Upper lobe of right lung (tissue), 1 donor: ENCODE results near the gene CMSS1. TPM values are rescaled to one million over a fixed set of nuclear protein-coding genes. Genes with fewer than 3 reads are reported as not detected.

ENCODE experiments used
- ATAC-seq: fragments of 200-7000 bp; cut with Tn5 transposase; one replicate; pipeline ENCODE4 v1.9.1; 2020; ENCODE audit warnings: mild to moderate bottlenecking, moderate library complexity
- DNase-seq: peaks from one replicate; pipeline ENCODE4 v3.0.0-alpha.2; 2020
- H3K27ac ChIP-seq: fragments of 200-600 bp; one replicate; pipeline ENCODE4 v1.8.0; 2022
- H3K27me3 ChIP-seq: fragments of 200-600 bp; one replicate; pipeline ENCODE4 v1.8.0; 2022; ENCODE audit warnings: mild to moderate bottlenecking
- H3K36me3 ChIP-seq: fragments of 200-600 bp; one replicate; pipeline ENCODE4 v1.8.0; 2022
- H3K4me1 ChIP-seq: fragments of 200-600 bp; one replicate; pipeline ENCODE4 v1.8.0; 2022
- H3K4me3 ChIP-seq: fragments of 200-600 bp; one replicate; pipeline ENCODE4 v1.8.0; 2022; ENCODE audit warnings: mild to moderate bottlenecking
- H3K9me3 ChIP-seq: fragments of 200-600 bp; one replicate; pipeline ENCODE4 v1.8.0; 2022
- CTCF ChIP-seq: fragments of 200-600 bp; IDR thresholded peaks from one replicate; pipeline ENCODE4 v1.8.0; 2022; ENCODE audit warnings: antibody characterized with exemption
- intact Hi-C: fragments of 100-400 bp; cut with DNase I; formaldehyde crosslinking; loops from one replicate; pipeline ENCODE4 v1.11.0; 2022
- total RNA-seq: library from RNA; stranded (reverse); fragmentation: NEBNext Ultra II Directional; extraction: Animal tissue kit (Norgen Biotek cat#: 25700); gene quantifications from one replicate; pipeline ENCODE4 v1.2.1, GENCODE V29; 2021
- donor health status: DM: no; HTN: yes; CAD: no; lungs with severe emphysema.

The CMSS1 gene
- total RNA-seq, 1 donor from 2014 or later: 20.6 TPM

- H3K4me3 ChIP-seq: no peak overlapping the region
- no peak for DNase-seq
- no peaks in the 10 kb centered on the region for H3K4me1 ChIP-seq
- TF ChIP-seq CTCF: no peak
- ATAC-seq: no peak
- no peak overlapping the region for H3K27ac ChIP-seq
- H3K9me3 ChIP-seq: no peaks in the 10 kb centered on the region
- H3K27me3 ChIP-seq: no peaks in the 10 kb centered on the region
- intact Hi-C loops: no loop called here
- no peaks in the 10 kb centered on the region for H3K36me3 ChIP-seq
Observed at GRCh38 chr3:99952306-99952705, 134.6 kb downstream of the CMSS1 start.

DNA sequence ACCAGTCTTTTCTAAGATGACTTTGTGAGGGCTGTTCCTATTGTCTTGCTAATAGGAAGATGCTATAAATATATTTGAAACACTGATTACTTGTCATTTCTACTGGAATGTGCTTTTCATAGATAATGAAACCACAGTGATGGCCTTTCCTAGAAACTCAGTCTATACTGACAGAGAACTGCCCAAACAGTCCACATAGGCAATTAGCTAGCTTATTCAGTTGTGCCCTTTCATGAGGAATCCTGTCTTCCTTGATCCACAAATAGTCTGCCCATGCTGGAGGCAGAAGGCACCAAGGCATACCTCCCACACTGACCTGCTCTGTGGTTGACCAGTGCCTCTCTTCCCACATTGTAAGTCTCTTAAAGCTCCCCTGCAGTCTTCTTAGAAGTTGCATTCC, 135.9 kb downstream of the CMSS1 start:
- no peak overlapping the region for H3K27ac ChIP-seq
- no peaks in the 10 kb centered on the region for H3K36me3 ChIP-seq
- no peak for TF ChIP-seq CTCF
- intact Hi-C loops: no loop called here
- H3K4me3 ChIP-seq: no peak overlapping the region
- ATAC-seq (no peak), DNase-seq (no peak)
- H3K27me3 ChIP-seq: no peaks in the 10 kb centered on the region
- H3K4me1 ChIP-seq: peaks cover 4% of the 10 kb centered on the region
- no peaks in the 10 kb centered on the region for H3K9me3 ChIP-seq

DNA sequence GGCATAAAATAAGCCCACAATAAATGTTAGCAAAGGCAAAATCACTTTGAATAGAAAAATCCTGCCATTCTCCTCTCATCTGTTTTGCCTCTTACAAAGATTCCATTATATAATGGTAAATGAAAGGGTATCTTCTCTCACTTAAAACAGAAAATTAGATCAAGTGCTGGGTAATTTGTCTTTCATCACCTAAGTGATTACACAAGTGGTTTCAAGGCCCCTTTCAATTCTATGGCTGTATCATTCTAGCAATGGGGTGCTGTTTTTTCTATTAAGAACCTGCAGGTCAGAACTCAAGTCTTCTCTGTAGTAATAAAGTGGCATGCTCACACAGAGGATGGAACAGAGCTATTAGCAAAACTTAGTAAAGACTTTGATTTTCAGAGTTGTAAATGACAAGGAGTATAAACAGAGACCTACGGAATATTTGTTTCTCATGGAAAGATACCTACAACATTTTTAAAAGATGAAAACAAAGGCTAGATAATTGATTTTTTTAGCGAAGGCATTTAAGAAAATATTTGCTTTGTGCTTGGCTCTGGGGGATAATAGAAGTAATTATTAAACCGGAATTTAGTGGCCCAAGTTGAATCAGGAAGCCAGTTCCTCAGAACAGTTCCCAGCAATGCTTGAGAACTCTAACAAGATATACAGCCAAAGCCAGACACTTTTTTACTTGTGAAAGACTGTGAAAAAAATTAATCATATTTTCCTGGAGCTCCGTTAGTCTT, 137.4 kb downstream of the CMSS1 start:
- H3K27me3 ChIP-seq: no peaks in the 10 kb centered on the region
- DNase-seq (no peak), ATAC-seq (no peak)
- H3K4me1 ChIP-seq: peaks cover 4% of the 10 kb centered on the region
- no peak overlapping the region for H3K27ac ChIP-seq
- H3K9me3 ChIP-seq: no peaks in the 10 kb centered on the region
- no peaks in the 10 kb centered on the region for H3K36me3 ChIP-seq
- TF ChIP-seq CTCF: no peak
- no peak overlapping the region for H3K4me3 ChIP-seq
- intact Hi-C loops: no loop called here

DNA sequence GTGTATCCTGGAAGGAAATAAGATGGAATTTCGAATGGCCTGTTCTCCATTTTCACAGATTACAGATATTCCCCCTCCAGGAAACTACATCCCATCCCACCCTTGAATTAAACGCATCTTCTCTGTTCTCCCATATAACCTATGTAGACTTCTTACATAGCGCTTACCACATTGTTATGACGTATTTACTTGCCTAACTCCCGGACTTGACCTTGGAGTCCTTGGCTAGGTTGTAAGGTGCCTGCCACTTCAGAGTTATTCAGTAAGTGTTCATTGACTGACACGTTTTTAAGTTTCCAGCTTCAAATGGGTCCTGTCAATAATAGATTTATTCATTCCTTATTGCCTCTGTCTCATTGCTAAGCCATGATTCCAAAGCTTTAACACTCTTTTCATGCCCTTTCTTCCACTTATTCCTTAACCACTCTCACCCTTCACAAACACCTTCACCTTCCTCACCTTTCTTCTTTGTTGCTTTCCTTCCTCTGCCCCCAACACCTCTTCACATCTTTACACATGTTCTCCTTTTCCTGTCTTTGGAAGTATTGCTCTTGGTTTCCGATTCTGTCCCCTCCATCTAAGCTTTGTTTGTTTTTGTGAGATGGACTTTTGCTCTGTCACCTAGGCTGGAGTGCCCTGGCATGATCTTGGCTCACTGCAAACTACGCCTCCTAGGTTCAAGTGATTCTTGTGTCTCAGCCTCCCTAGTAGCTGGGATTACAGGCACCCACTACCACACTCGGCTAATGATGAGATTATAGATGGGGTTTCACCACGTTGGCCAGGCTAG, 138.3 kb downstream of the CMSS1 start:
- intact Hi-C loops: no loop called here

DNA sequence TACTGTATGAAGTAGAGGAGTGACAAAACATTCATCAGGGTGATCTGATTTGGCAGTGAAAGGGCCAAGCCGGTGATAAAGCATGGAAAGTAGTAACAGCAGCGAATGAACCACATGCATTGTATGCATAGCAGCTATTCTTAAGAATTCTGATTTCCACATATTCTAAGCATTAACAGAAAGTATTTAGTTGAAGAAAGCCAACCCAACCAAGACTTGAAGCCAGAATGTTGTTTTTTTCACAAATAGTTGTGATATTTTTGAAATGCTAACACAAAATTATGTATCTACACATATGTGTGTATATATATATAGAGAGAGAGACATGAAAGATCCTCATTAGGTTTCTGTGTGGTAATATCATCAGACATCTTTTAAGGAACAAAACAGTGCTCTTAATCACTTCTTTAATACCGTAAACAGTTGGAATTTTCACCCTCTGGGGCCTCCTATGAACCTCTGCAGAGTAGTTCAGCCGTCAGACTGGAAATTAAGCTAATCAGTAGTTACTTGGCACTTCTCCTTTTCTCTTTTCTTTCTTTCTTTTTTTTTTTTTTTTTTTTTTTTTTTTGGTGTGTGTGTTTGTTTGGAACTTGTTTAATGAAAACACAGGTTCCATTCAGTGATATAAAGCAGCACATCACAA, 139.6 kb downstream of the CMSS1 start:
- DNase-seq (no peak), ATAC-seq (no peak)
- H3K27ac ChIP-seq: no peak overlapping the region
- no peak overlapping the region for H3K4me3 ChIP-seq
- peaks cover 10% of the 10 kb centered on the region for H3K4me1 ChIP-seq
- no peak for TF ChIP-seq CTCF
- H3K27me3 ChIP-seq: no peaks in the 10 kb centered on the region
- H3K9me3 ChIP-seq: no peaks in the 10 kb centered on the region
- no peaks in the 10 kb centered on the region for H3K36me3 ChIP-seq
- intact Hi-C loops: no loop called here

More for the DNA sequence above, 138.3 kb downstream of the CMSS1 start:
- no peaks in the 10 kb centered on the region for H3K9me3 ChIP-seq
- H3K4me1 ChIP-seq: peaks cover 9% of the 10 kb centered on the region
- H3K36me3 ChIP-seq: no peaks in the 10 kb centered on the region
- no peak overlapping the region for H3K27ac ChIP-seq
- H3K27me3 ChIP-seq: no peaks in the 10 kb centered on the region
- ATAC-seq (peak; percentile 56), DNase-seq (no peak)
- H3K4me3 ChIP-seq: no peak overlapping the region
- TF ChIP-seq CTCF: no peak
